ENCODE data around the gene PRKG1.

PRKG1 gene

GRCh38 chr10:51852297-51852696, 778.0 kb downstream of the PRKG1 start:
- no peak overlapping the region for H3K18ac ChIP-seq (ENCODE audit: low read length)
- H3K4me3 ChIP-seq (ENCODE audit: low read depth, low read length) = no peak overlapping the region
- no peak overlapping the region for H2BK12ac ChIP-seq (ENCODE audit: low read length)
- H4K12ac ChIP-seq (ENCODE audit: low read depth, low read length) = no peak overlapping the region
- H4K8ac ChIP-seq (ENCODE audit: low read depth, low read length) = no peak overlapping the region
- no peak overlapping the region for H3K14ac ChIP-seq (ENCODE audit: low read length)
- no peak overlapping the region for H2AK5ac ChIP-seq (ENCODE audit: low read length)
- H3K23ac ChIP-seq (ENCODE audit: low read length) = no peak overlapping the region
- H3K4me1 ChIP-seq (ENCODE audit: control insufficient read depth in 1 of 2, insufficient read depth in 2 of 2, low read length in 2 of 2) = no peaks in the 10 kb centered on the region
- no peaks in the 10 kb centered on the region for H3K79me2 ChIP-seq (ENCODE audit: control insufficient read depth, insufficient read depth, low read length, poor library complexity)
- no peak for DNase-seq
- no peak overlapping the region for H4K91ac ChIP-seq (ENCODE audit: low read depth, low read length)
- no peak overlapping the region for H3K4ac ChIP-seq (ENCODE audit: low read depth, low read length)
- H3K36me3 ChIP-seq (ENCODE audit: control insufficient read depth in 1 of 2, insufficient read depth in 2 of 2, low read length in 2 of 2) = no peaks in the 10 kb centered on the region
- no peak overlapping the region for H3K4me2 ChIP-seq (ENCODE audit: low read length)
- H3K27me3 ChIP-seq (ENCODE audit: insufficient read depth, low read length) = no peaks in the 10 kb centered on the region
- no peak overlapping the region for H3K27ac ChIP-seq (ENCODE audit: low read depth, low read length)
- no peak overlapping the region for H2AFZ ChIP-seq (ENCODE audit: insufficient read depth, low read length, poor library complexity)
- no peak overlapping the region for H2BK5ac ChIP-seq (ENCODE audit: low read depth, low read length, poor library complexity)
- H2BK120ac ChIP-seq (ENCODE audit: insufficient read depth, low read length, poor library complexity) = no peak overlapping the region
- H3K79me1 ChIP-seq (ENCODE audit: low read length) = no peaks in the 10 kb centered on the region
- H3K9me3 ChIP-seq (ENCODE audit: insufficient read depth, low read depth, low read length) = no peaks in the 10 kb centered on the region
- no peak overlapping the region for H3K9ac ChIP-seq (ENCODE audit: low read length)

- H4K8ac ChIP-seq (ENCODE audit: low read depth, low read length) = no peak overlapping the region
Observed at GRCh38 chr10:51857305-51857704, 783.0 kb downstream of the PRKG1 start.

DNA sequence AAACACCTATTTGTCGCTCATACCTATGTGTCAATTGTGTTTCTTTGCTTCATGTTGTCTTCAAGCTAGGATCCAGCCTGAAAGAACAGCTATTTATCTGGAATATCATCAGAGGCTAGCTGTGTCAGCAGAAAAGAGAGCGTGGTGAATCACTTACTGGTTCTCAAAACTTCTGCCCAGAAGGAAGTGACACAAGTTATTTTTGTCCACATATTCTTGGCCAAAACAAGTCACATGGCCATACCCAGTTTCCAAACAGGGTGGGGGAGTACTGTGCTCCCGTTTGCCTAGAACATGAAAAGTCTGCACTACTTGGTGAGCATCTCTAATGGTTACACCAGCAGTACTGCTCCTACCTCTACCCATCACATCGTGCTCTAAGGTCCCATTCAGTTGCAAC, 786.0 kb downstream of the PRKG1 start:
- H4K91ac ChIP-seq (ENCODE audit: low read depth, low read length) = no peak overlapping the region
- no peak overlapping the region for H4K8ac ChIP-seq (ENCODE audit: low read depth, low read length)
- no peaks in the 10 kb centered on the region for H3K27me3 ChIP-seq (ENCODE audit: insufficient read depth, low read length)
- H3K9me3 ChIP-seq (ENCODE audit: insufficient read depth, low read depth, low read length) = no peaks in the 10 kb centered on the region
- no peak overlapping the region for H4K12ac ChIP-seq (ENCODE audit: low read depth, low read length)
- no peaks in the 10 kb centered on the region for H3K36me3 ChIP-seq (ENCODE audit: control insufficient read depth in 1 of 2, insufficient read depth in 2 of 2, low read length in 2 of 2)
- H2BK120ac ChIP-seq (ENCODE audit: insufficient read depth, low read length, poor library complexity) = no peak overlapping the region
- no peak overlapping the region for H3K23ac ChIP-seq (ENCODE audit: low read length)
- no peak overlapping the region for H3K4me2 ChIP-seq (ENCODE audit: low read length)
- H3K4ac ChIP-seq (ENCODE audit: low read depth, low read length) = no peak overlapping the region
- H3K27ac ChIP-seq (ENCODE audit: low read depth, low read length) = no peak overlapping the region
- H3K4me1 ChIP-seq (ENCODE audit: control insufficient read depth in 1 of 2, insufficient read depth in 2 of 2, low read length in 2 of 2) = peaks cover 0 to 2% of the 10 kb centered on the region in 2 experiments
- H3K14ac ChIP-seq (ENCODE audit: low read length) = no peak overlapping the region
- no peak overlapping the region for H2BK5ac ChIP-seq (ENCODE audit: low read depth, low read length, poor library complexity)
- no peak overlapping the region for H2AK5ac ChIP-seq (ENCODE audit: low read length)
- H2AFZ ChIP-seq (ENCODE audit: insufficient read depth, low read length, poor library complexity) = no peak overlapping the region
- no CpG with 5 or more reads among the region's 4 CpGs for WGBS (ENCODE audit: extremely low coverage, insufficient coverage, insufficient read length)
- no peak overlapping the region for H2BK12ac ChIP-seq (ENCODE audit: low read length)
- H3K79me2 ChIP-seq (ENCODE audit: control insufficient read depth, insufficient read depth, low read length, poor library complexity) = no peaks in the 10 kb centered on the region
- H3K4me3 ChIP-seq (ENCODE audit: low read depth, low read length) = no peak overlapping the region
- no peaks in the 10 kb centered on the region for H3K79me1 ChIP-seq (ENCODE audit: low read length)
- no peak overlapping the region for H3K18ac ChIP-seq (ENCODE audit: low read length)
- H3K9ac ChIP-seq (ENCODE audit: low read length) = no peak overlapping the region
- DNase-seq = peak in 1 of 2 donors; percentile 7

More at GRCh38 chr10:51857305-51857704, 783.0 kb downstream of the PRKG1 start:
- Histone ChIP-seq H4K91ac (ENCODE audit: low read depth, low read length) (no peak overlapping the region), H2BK12ac (ENCODE audit: low read length) (no peak overlapping the region), H3K4me1 (ENCODE audit: control insufficient read depth in 1 of 2, insufficient read depth in 2 of 2, low read length in 2 of 2) (peaks cover 0 to 2% of the 10 kb centered on the region in 2 experiments), H2BK120ac (ENCODE audit: insufficient read depth, low read length, poor library complexity) (no peak overlapping the region), H3K36me3 (ENCODE audit: control insufficient read depth in 1 of 2, insufficient read depth in 2 of 2, low read length in 2 of 2) (no peaks in the 10 kb centered on the region), H3K9ac (ENCODE audit: low read length) (no peak overlapping the region), H3K27ac (ENCODE audit: low read depth, low read length) (no peak overlapping the region), H3K9me3 (ENCODE audit: insufficient read depth, low read depth, low read length) (no peaks in the 10 kb centered on the region), H3K23ac (ENCODE audit: low read length) (no peak overlapping the region), H2BK5ac (ENCODE audit: low read depth, low read length, poor library complexity) (no peak overlapping the region), H2AFZ (ENCODE audit: insufficient read depth, low read length, poor library complexity) (no peak overlapping the region), H3K14ac (ENCODE audit: low read length) (no peak overlapping the region), H4K12ac (ENCODE audit: low read depth, low read length) (no peak overlapping the region), H2AK5ac (ENCODE audit: low read length) (no peak overlapping the region), H3K27me3 (ENCODE audit: insufficient read depth, low read length) (no peaks in the 10 kb centered on the region), H3K79me2 (ENCODE audit: control insufficient read depth, insufficient read depth, low read length, poor library complexity) (no peaks in the 10 kb centered on the region), H3K18ac (ENCODE audit: low read length) (no peak overlapping the region), H3K79me1 (ENCODE audit: low read length) (no peaks in the 10 kb centered on the region), H3K4me3 (ENCODE audit: low read depth, low read length) (no peak overlapping the region), H3K4ac (ENCODE audit: low read depth, low read length) (no peak overlapping the region), H3K4me2 (ENCODE audit: low read length) (no peak overlapping the region)
- DNase-seq = no peak
- no CpG with 5 or more reads among the region's 4 CpGs for WGBS (ENCODE audit: extremely low coverage, insufficient coverage, insufficient read length)

DNA sequence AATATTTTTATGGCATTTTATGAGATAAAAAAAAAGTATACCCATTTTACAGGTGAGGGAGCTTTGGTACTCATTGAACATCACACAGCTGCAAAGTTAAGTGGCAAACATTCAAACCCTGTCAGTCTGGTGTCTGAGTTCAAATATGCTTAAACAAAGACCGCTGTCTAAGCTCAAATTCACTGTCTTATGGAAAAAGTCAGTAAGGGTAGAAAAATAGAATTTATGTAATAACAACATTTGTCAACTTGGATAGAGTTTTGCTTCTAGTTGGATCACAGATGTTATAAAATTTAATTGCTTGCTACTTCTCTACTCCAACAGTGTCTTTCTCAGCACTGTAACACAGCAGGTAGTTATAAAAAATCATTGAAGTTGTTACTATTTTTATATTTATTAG, 786.8 kb downstream of the PRKG1 start:
- Histone ChIP-seq H4K12ac (ENCODE audit: low read depth, low read length) (no peak overlapping the region), H3K18ac (ENCODE audit: low read length) (no peak overlapping the region), H3K9ac (ENCODE audit: low read length) (no peak overlapping the region), H2BK12ac (ENCODE audit: low read length) (no peak overlapping the region), H2AFZ (ENCODE audit: insufficient read depth, low read length, poor library complexity) (no peak overlapping the region), H3K79me2 (ENCODE audit: control insufficient read depth, insufficient read depth, low read length, poor library complexity) (no peaks in the 10 kb centered on the region), H3K4ac (ENCODE audit: low read depth, low read length) (no peak overlapping the region), H3K4me2 (ENCODE audit: low read length) (no peak overlapping the region), H3K23ac (ENCODE audit: low read length) (no peak overlapping the region), H4K8ac (ENCODE audit: low read depth, low read length) (no peak overlapping the region), H4K91ac (ENCODE audit: low read depth, low read length) (no peak overlapping the region), H2BK5ac (ENCODE audit: low read depth, low read length, poor library complexity) (no peak overlapping the region), H3K27me3 (ENCODE audit: insufficient read depth, low read length) (no peaks in the 10 kb centered on the region), H3K9me3 (ENCODE audit: insufficient read depth, low read depth, low read length) (no peaks in the 10 kb centered on the region), H3K36me3 (ENCODE audit: control insufficient read depth in 1 of 2, insufficient read depth in 2 of 2, low read length in 2 of 2) (no peaks in the 10 kb centered on the region), H3K4me1 (ENCODE audit: control insufficient read depth in 1 of 2, insufficient read depth in 2 of 2, low read length in 2 of 2) (peaks cover 0 to 2% of the 10 kb centered on the region in 2 experiments), H3K79me1 (ENCODE audit: low read length) (no peaks in the 10 kb centered on the region), H3K14ac (ENCODE audit: low read length) (no peak overlapping the region), H2BK120ac (ENCODE audit: insufficient read depth, low read length, poor library complexity) (no peak overlapping the region), H3K4me3 (ENCODE audit: low read depth, low read length) (no peak overlapping the region), H2AK5ac (ENCODE audit: low read length) (no peak overlapping the region), H3K27ac (ENCODE audit: low read depth, low read length) (no peak overlapping the region)
- no peak for DNase-seq
- no CpG with 5 or more reads among the region's 1 CpG for WGBS (ENCODE audit: extremely low coverage, insufficient coverage, insufficient read length)

Measured in trophoblast cell (in vitro differentiated cells and primary cell).